K562 (cell line): ENCODE data around the gene PIP4K2C. TPM values are rescaled to one million over a fixed set of nuclear protein-coding genes. Genes with fewer than 3 reads are reported as not detected.

Source experiments
- BDP1 ChIP-seq: IDR thresholded peaks from 3 replicates; pipeline ENCODE4 v1.6.1; 2011; ENCODE audit not compliant: insufficient read length, insufficient read depth
- CBX1 ChIP-seq: sonication (generic); IDR thresholded peaks from 2 replicates; pipeline ENCODE4 v1.6.1; 2016; ENCODE audit warnings: antibody characterized with exemption, low read depth, mild to moderate bottlenecking
- CBX5 ChIP-seq: IDR thresholded peaks from 2 replicates; pipeline ENCODE4 v1.6.1; 2014; ENCODE audit warnings: low read depth, borderline replicate concordance
- CCAR2 ChIP-seq: fragments of 200-400 bp; formaldehyde crosslinking; IDR thresholded peaks from 2 replicates; pipeline ENCODE4 v1.6.1; 2017; ENCODE audit warnings: mild to moderate bottlenecking, low read depth, low read length
- ETS1 ChIP-seq: conservative IDR thresholded peaks from 2 replicates; pipeline ENCODE4 v1.6.1; 2011; ENCODE audit warnings: low read depth, mild to moderate bottlenecking, low read length; ENCODE audit not compliant: control insufficient read depth
- KLF6 ChIP-seq: fragments of 250-450 bp; sonication (Bioruptor Pico); IDR thresholded peaks from 2 replicates; pipeline ENCODE4 v1.4.0; 2020; ENCODE audit warnings: mild to moderate bottlenecking, moderate library complexity, borderline replicate concordance
- MECOM ChIP-seq: fragments of 250-450 bp; sonication (Bioruptor Pico); IDR thresholded peaks from 2 replicates; pipeline ENCODE4 v1.8.0; 2022; ENCODE audit warnings: inconsistent platforms
- NFE2 ChIP-seq: IDR thresholded peaks from 2 replicates; pipeline ENCODE4 v1.6.1; 2014; ENCODE audit warnings: antibody characterized with exemption, low read depth
- PHF21A ChIP-seq: fragments of 450-650 bp; IDR thresholded peaks from 2 replicates; pipeline ENCODE4 v1.6.1; 2017; ENCODE audit warnings: low read depth, borderline replicate concordance
- PHF8 ChIP-seq: fragments of 200-600 bp; sonication (generic); IDR thresholded peaks from 2 replicates; pipeline ENCODE4 v1.6.1; 2012; ENCODE audit warnings: mixed run types, mild to moderate bottlenecking, inconsistent platforms, low read length, moderate library complexity, borderline replicate concordance
- SMARCA5 ChIP-seq: fragments of 450-650 bp; IDR thresholded peaks from 2 replicates; pipeline ENCODE4 v1.6.1; 2016
- STAT5A ChIP-seq: IDR thresholded peaks from 2 replicates; pipeline ENCODE4 v1.6.1; 2012; ENCODE audit warnings: low read length, inconsistent platforms, borderline replicate concordance
- STAT5B ChIP-seq: fragments of 250-450 bp; sonication (Bioruptor Pico); IDR thresholded peaks from 2 replicates; pipeline ENCODE4 v1.8.0; 2021; ENCODE audit warnings: mild to moderate bottlenecking, inconsistent platforms
- TFAM ChIP-seq: fragments of 250-450 bp; sonication (Bioruptor Pico); conservative IDR thresholded peaks from 2 replicates; pipeline ENCODE4 v1.5.0; 2021; ENCODE audit warnings: mild to moderate bottlenecking, moderate library complexity
- TOE1 ChIP-seq, 2 experiments: fragments of 450-650 bp in 1 of 2; sonication (generic) in 1 of 2; formaldehyde crosslinking in 1 of 2; IDR thresholded peaks; 2 replicates each; pipeline versions ENCODE4 v1.7.1 to v1.8.0; 2016 to 2022; ENCODE audit warnings: borderline replicate concordance in 2 of 2, mild to moderate bottlenecking in 2 of 2, antibody characterized with exemption in 1 of 2, inconsistent platforms in 1 of 2, low read depth in 1 of 2, missing genetic modification reagents in 1 of 2, moderate library complexity in 1 of 2
- TRIM25 ChIP-seq: fragments of 450-650 bp; IDR thresholded peaks from 2 replicates; pipeline ENCODE4 v1.7.0; 2016; ENCODE audit warnings: borderline replicate concordance
- XRCC3 ChIP-seq: fragments of 450-650 bp; IDR thresholded peaks from 2 replicates; pipeline ENCODE4 v1.6.1; 2017; ENCODE audit warnings: mild to moderate bottlenecking, moderate library complexity
- ZBTB8A ChIP-seq: fragments of 450-650 bp; IDR thresholded peaks from 2 replicates; pipeline ENCODE4 v1.6.1; 2018; ENCODE audit warnings: mild to moderate bottlenecking, moderate library complexity; ENCODE audit not compliant: partially characterized antibody
- ZNF140 ChIP-seq: fragments of 250-450 bp; sonication (Bioruptor Pico); IDR thresholded peaks from 2 replicates; pipeline ENCODE4 v1.8.0; 2021; ENCODE audit warnings: moderate library complexity, mild to moderate bottlenecking, inconsistent platforms
- ZNF41 ChIP-seq: fragments of 250-450 bp; sonication (Bioruptor Pico); conservative IDR thresholded peaks from 2 replicates; pipeline ENCODE4 v1.4.0; 2020; ENCODE audit warnings: mild to moderate bottlenecking
- ZNF79 ChIP-seq: fragments of 250-450 bp; sonication (Bioruptor Pico); IDR thresholded peaks from 2 replicates; pipeline ENCODE4 v1.4.0; 2020; ENCODE audit warnings: low read depth, mild to moderate bottlenecking, moderate library complexity
- polyA plus RNA-seq, 8 experiments: library from polyadenylated mRNA; depleted of rRNA in 4 of 8; stranded (reverse) in 5 of 8; unstranded in 3 of 8; fragments of >200 nt; fragmentation: Nextera tagmentation in 2 of 8; fragmentation: Illumina TruSeq in 1 of 8; extraction: Ambion mirVana in 2 of 8; extraction: Trizol in 1 of 8; gene quantifications; 2 replicates each; pipeline versions ENCODE4 v1.2.1 to v1.2.3, GENCODE V29; 2011 to 2014; ENCODE audit warnings: inconsistent platforms in 1 of 8, missing spikeins in 1 of 8
- total RNA-seq, 7 experiments: library from RNA; depleted of rRNA in 6 of 7; stranded (reverse); fragments of >200 nt in 6 of 7; fragmentation: Illumina TruSeq in 2 of 7; extraction: Trizol in 2 of 7; gene quantifications; 2 replicates each; pipeline versions ENCODE4 v1.2.1 to v1.2.3, GENCODE V29; 2011 to 2021; ENCODE audit warnings: low replicate concordance in 1 of 7
- TF ChIP-seq, protein P1 (sequence below): fragments of 450-650 bp; formaldehyde crosslinking; IDR thresholded peaks from 2 replicates; pipeline ENCODE4 v1.4.0; 2022; ENCODE audit warnings: mild to moderate bottlenecking, moderate library complexity

The PIP4K2C gene
- total and polyA plus RNA-seq, 9 of the 15 experiments (the other 6 are each of a cell fraction or from before 2014, with no cell fraction given) = 9.0 to 41.4 (median 18.3) TPM

- TF ChIP-seq ZNF79 (CRISPR knock-in tag) (no peak), PHF21A (no peak), BDP1 (no peak), MECOM (CRISPR knock-in tag) (no peak), TOE1 (IDR thresholded peaks at IDR 0.05; ENCODE audit: borderline replicate concordance) (peak; percentile 99), TOE1 (CRISPR knock-in tag; IDR thresholded peaks at IDR 0.05; ENCODE audit: borderline replicate concordance, low read depth) (no peak), PHF8 (peak; percentile 89), TRIM25 (no peak), STAT5B (CRISPR knock-in tag) (no peak), ZNF41 (CRISPR knock-in tag) (no peak), ETS1 (peak; percentile 87), TFAM (CRISPR knock-in tag) (no peak), SMARCA5 (no peak), KLF6 (CRISPR knock-in tag) (0 out of 2 replicates have a peak, but pooled peaks have one; percentile 7), NFE2 (no peak), XRCC3 (no peak), CCAR2 (no peak), STAT5A (no peak), ZNF140 (CRISPR knock-in tag) (no peak), CBX5 (no peak; the same call in 1 of the 2 replicates), ZBTB8A (no peak), CBX1 (no peak; the same call in 1 of the 2 replicates)
- TF ChIP-seq, protein P1, sequence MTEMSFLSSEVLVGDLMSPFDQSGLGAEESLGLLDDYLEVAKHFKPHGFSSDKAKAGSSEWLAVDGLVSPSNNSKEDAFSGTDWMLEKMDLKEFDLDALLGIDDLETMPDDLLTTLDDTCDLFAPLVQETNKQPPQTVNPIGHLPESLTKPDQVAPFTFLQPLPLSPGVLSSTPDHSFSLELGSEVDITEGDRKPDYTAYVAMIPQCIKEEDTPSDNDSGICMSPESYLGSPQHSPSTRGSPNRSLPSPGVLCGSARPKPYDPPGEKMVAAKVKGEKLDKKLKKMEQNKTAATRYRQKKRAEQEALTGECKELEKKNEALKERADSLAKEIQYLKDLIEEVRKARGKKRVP = no peak
These were observed at the start of gene PIP4K2C (continued) for GRCh38 chr12:57590864-57591781.
